GM19023 (cell line): ENCODE results near the gene RHOXF2B.
A peak's percentile ranks its signal among the peaks of the same experiment; 100 is the strongest.
"Not testable (repeated sequence)": the region's sequence is repeated elsewhere in the genome, so short reads cannot be mapped to it uniquely, and the experiment has no call there.

Experiments
- ATAC-seq: cut with Tn5 transposase; IDR thresholded peaks from one replicate; pipeline ENCODE4 v1.9.1; 2021; ENCODE audit warnings: mild to moderate bottlenecking, moderate library complexity; ENCODE audit not compliant: unreplicated experiment

The RHOXF2B gene

DNA sequence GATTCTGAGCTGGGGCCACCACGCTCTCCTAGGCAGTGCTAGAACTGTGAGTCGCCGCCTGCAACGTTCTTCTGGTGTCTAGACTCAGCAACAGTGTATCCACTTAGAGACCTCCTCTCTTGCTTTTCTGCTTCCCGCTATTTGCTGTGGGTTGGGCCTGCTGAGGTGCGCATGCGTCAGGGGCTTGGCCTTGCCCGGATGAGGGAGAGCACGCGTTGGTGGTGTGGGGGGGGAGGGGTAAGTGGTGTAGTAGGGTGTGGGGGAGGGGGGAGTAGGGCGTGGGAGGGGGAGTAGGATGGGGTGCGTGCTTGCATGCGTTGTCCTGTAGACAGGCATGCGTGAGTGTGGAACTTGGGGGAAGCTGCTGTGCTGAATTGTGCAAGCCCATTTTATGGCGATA, at the start of gene RHOXF2B:
Gene RHOXF2B (minus strand): TSS at position 101 of the 400 bp plus-strand sequence. CDS start 138 bp downstream, outside the sequence.
- not testable (repeated sequence) for ATAC-seq

GRCh38 chrX:120125444-120125843, 48.0 kb upstream of the RHOXF2B start:
- ATAC-seq: no peak

- no peak for ATAC-seq
These were observed 42.7 kb upstream of the RHOXF2B start for GRCh38 chrX:120120223-120120622.

- ATAC-seq: no peak
These were observed 38.0 kb upstream of the RHOXF2B start, which contains the start of gene RHOXF1 for GRCh38 chrX:120115438-120115963. Gene RHOXF1, minus strand, starts transcription at chrX:120115913. Its CDS starts 51 bp downstream, at chrX:120115862.

DNA sequence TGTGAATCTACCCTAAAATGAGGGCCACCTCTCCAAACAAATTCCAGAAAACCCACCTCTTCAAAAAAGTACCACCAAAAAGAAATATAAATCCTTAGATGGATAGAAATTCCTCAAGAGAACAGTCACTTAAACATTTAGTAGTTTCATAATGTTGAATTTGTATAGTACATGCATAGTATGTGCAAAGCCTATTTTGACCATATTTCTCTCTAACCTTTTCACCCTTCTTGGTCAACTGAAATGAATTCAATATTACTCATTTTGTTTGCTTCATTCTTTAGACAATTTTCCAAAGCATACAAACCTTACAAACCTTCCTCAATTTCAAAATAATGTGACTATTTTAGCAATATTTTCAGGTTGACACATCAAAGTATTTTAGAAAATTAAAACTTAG, 34.1 kb upstream of the RHOXF2B start:
- ATAC-seq: no peak

GRCh38 chrX:120109378-120109777, 31.9 kb upstream of the RHOXF2B start:
- ATAC-seq: no peak

- ATAC-seq: not testable (repeated sequence)
These were observed 27.2 kb upstream of the RHOXF2B start for GRCh38 chrX:120104707-120105106.

DNA sequence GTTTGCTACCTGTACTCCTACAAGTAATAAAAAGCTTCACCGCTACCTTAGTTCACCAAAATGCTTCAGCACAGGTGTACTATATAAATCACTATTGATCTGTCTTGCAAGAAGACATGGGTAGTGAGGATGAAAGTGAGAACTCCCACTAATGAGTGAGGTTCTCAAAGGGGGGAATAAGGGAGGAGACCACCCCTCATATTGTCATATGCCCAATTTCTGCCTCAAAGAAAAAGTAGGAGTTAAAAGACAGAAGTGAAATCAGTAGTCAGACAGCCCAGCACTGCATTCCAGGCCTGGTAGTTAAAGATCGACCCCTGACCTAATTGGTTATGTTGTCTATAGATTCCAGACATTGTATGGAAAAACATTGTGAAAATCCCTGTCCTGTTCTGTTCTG, 23.6 kb upstream of the RHOXF2B start:
- ATAC-seq: not testable (repeated sequence)

DNA sequence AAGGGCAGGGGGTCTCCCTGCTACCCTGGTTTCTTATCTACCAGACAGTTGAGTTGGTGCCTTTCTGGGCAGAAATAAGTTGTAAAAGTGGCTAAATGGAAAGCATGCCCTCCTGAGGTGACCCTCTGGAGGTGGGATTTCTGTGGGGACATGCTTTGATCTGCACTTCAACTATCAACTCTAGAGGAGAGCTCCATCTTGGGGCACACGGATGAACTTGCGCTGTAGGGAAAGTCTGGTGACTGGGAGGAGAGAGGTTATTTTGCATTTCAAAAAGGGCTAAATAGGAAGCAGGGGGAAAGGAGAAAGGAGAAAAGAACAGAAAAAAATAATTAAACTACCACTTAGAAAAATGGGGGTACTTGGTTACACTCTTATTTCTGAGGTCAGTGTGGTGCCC, 12.7 kb upstream of the RHOXF2B start:
- no peak for ATAC-seq

- no peak for ATAC-seq
These were observed 10.0 kb upstream of the RHOXF2B start for GRCh38 chrX:120087289-120088017.

DNA sequence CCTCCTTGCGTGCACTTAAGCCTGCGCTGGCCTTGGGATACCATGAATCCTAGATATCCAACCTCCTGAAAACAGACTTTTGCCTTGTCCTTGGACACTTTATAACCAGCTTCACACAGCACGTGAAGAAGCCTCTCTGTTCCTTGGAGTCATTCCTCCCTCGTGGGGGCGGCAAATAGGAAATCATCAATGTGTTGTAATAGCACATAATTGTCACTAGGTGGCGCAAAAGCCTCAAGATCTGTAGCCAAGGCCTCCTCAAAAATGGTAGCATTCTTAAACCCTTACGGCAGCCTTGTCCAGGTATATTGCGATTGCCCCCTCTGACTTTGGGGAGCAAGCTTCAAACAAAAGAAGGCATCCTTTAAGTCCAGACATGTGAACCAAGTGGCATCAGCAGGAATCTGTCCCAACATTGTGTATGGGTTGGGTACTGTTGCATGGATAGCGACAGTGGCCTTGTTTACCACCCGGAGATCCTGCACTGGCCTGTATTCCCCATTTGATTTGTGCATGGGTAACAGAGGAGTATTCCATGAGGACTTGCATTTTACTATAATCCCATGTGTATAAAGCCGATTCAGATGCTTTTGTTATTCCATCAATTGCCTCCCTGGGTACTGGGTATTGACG, 8.2 kb upstream of the RHOXF2B start:
- ATAC-seq: not testable (repeated sequence)

DNA sequence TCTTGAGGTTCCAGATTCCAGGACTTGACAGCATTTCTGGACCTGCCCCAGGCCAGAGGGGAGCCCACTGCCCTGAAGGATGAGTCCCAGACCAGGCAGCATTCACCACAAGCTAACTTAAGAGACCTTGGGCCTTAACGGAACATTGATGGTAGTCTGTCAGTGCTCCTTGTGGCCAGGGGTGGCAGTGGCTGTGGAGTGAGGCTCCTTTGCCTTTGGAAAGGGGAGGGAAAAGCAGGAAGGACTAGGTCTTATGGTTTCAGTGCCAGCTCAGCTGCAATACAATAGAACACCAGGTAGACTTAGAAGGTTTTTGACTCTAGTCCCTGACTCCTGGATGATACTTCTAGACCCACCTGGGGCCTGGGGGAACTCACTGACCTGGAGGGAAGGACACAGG, 11.3 kb downstream of the RHOXF2B start:
- not testable (repeated sequence) for ATAC-seq

DNA sequence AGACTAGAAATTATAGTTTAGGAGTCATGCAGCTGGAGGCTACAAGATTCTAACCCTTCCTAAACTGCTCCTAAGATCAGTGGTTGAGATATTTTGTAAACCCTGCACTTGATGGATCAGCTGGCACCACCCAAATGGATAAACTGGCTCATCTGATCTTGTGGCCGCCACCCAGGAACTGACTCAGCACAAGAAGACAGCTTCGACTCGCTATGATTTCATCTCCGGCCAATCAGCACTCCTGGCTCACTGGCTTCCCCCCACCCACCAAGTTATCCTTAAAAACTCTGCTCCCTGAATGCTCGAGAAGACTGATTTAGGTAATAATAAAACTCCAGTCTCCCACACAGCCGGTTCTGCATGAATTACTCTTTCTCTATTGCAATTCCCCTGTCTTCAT, 34.8 kb downstream of the RHOXF2B start:
- ATAC-seq: not testable (repeated sequence)

GRCh38 chrX:120042247-120042646, 35.2 kb downstream of the RHOXF2B start:
- peak; percentile 72 for ATAC-seq

DNA sequence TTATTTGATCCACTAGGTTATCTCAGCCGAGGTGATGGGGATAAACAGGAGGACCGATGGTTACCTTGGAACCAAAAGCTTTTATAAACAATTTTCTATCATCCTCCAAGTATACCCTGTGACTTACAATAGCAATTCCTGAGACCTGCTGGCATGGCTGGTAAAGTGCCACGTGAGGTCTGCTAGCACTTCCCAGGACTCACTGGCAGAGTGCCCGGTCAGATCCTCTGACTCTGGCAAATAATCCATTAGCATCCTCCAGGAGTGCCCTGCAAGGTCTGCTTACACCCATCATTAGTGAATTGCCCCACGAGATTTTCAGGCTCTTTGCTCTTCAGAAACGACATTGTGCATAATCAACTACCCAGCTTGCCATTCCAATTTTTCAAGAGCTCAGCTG, 37.3 kb downstream of the RHOXF2B start:
- ATAC-seq: not testable (repeated sequence)

GRCh38 chrX:120039087-120039733, 38.3 kb downstream of the RHOXF2B start:
- ATAC-seq: not testable (repeated sequence)

GRCh38 chrX:120036704-120037103, 40.8 kb downstream of the RHOXF2B start:
- no peak for ATAC-seq

DNA sequence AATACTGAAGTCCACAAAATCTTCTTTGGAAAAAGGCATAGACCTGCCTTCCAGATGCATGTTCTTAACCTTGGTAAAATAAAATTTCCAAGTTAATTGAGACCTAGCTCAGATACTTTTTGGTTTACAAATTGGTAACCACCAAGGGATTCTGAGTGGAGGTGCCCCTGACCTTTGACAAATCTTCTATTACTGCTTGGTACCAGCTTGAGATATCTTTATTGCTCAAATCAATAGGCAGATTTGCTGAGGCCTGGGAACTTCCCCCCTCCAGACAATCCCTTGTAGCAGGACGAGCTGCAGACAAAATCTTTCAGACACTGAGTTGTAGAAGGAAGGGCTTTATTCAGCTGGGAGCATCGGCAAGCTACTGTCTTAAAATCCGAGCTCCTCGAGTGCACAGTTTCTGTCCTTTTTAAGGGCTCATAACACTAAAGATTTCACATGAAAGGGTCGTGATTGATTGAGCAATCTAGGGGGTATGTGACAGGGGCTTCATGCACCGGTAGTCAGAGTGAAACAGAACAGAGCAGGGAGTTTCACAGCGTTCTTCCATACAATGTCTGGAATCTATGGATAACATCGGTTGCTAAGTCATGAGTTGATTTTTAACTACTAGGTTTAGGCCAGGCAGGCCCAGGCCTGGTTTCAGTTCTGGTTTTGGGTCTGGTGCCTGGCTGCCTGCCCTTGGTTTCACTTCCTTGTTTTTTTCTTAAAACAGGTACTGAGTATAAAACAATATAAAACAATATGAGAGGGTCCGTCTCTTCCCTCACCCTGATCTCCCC, 41.8 kb downstream of the RHOXF2B start:
- peak; percentile 85 for ATAC-seq

GRCh38 chrX:120029354-120029753, 48.1 kb downstream of the RHOXF2B start:
- ATAC-seq: no peak

- no peak for ATAC-seq
These were observed 54.2 kb downstream of the RHOXF2B start for GRCh38 chrX:120023259-120023658.

- ATAC-seq: no peak
These were observed 54.7 kb downstream of the RHOXF2B start for GRCh38 chrX:120022763-120023162.
